NCI-H2171 (cell line): Measurements from ENCODE around the gene MTCH2.
"Not testable (repeated sequence)": the region's sequence is repeated elsewhere in the genome, so short reads cannot be mapped to it uniquely, and the experiment has no call there.

Experiments used
- DNase-seq: peaks from one replicate; lab custom pipeline; 2025; lab: John Stamatoyannopoulos, UW

Gene MTCH2

DNA sequence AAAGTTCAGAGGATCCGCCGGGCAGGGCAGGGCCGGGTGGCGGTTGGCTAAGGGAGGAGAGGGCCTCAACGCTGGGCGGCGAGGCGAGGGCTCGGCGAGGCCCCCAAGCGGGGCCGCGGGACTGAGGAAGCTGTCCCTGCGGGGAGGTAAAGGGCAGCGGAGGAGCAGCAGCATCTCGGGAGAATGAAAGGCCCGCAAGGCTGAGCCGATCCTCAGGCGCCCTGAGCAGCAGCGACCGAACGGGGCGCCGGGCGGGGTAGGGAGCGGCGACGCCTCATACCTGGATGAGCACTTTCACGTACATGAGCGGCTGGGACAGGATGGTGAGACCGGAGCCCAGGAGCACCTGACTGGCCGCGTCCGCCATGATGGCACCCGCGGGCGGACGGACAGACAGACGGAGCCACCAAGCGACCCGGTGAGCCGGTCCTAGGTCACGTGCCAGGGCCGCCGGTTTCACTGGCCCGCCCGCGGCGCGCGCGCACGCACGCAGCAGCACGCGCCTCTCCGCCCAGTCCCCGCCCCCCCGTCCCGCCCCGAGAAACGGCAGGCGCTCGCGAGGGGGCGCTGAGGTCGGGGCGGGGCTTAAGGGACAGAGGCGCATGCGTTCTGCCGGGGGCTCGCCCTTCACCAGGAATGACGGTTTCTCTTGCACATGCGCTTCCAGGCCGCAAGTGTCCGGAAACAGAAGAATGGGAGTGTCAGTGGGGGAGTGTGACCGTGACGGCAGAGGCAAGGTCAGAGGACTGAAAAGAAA lies at the start of gene MTCH2:
Gene MTCH2, minus strand, starts transcription at position 461 of the 757 bp plus-strand sequence. Its CDS starts 94 bp downstream, at position 367.
- peak; percentile 96 for DNase-seq

- no peak for DNase-seq
Measured at GRCh38 chr11:47691979-47692378, 49.6 kb upstream of the MTCH2 start.

DNA sequence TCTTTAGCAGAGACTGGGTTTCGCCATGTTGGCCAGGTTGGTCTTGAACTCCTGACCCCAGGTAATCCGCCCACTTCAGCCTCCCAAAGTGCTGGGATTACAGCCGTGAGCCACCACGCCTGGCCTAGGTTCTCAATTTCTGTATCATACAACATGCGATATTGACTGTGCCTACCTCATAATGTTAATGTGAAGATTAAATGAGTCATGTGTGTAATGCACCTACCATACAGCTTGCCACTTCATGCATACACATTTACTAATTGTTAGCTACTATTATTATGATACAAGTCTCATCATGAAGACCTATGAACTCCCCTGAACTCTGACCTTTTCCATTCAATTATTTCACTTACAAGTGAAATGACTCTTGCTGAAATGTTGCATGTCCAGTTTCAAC lies 47.1 kb upstream of the MTCH2 start:
- DNase-seq = no peak

DNA sequence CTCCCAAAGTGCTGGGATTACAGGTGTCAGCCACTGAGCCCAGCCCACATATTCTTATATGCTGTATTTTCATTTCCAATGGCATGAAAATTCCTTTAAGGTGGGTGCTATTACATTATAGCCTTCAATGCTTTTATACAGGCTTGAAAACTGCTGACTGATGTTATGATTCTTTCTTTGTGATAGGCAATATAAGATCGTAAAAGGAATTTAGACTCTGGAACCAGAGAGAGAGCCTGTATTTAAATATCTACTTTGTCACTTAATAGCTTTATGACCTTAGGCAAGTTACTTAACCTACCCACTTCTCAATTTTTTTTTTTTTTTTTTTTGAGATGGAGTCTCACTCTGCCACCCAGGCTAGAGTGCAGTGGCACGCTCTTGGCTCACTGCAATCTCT lies 46.6 kb upstream of the MTCH2 start:
- DNase-seq = no peak

DNA sequence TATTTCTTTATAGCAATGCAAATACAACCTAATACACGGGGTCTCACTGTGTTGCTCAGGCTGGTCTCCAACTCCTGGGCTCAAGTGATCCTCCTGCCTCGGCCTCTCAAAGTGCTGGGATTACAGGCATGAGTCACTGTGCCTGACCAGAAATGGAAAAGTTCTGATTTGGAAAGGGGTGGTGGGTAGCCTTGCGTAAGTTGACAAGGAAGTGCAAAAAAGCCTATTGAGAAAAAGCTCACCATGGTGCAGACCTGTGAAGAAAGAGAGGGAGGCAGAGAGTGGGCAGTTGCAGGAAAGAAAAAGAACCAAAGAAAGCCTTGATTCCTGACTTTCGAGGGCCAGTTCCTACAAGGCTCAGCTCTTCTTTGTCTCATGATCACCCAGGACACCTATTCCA lies 45.8 kb upstream of the MTCH2 start:
- no peak for DNase-seq

- not testable (repeated sequence) for DNase-seq
Measured at GRCh38 chr11:47686704-47687103, 44.3 kb upstream of the MTCH2 start.

- DNase-seq = no peak
Measured at GRCh38 chr11:47686151-47686550, 43.8 kb upstream of the MTCH2 start.

GRCh38 chr11:47675851-47676250 lies 33.5 kb upstream of the MTCH2 start:
- no peak for DNase-seq

DNA sequence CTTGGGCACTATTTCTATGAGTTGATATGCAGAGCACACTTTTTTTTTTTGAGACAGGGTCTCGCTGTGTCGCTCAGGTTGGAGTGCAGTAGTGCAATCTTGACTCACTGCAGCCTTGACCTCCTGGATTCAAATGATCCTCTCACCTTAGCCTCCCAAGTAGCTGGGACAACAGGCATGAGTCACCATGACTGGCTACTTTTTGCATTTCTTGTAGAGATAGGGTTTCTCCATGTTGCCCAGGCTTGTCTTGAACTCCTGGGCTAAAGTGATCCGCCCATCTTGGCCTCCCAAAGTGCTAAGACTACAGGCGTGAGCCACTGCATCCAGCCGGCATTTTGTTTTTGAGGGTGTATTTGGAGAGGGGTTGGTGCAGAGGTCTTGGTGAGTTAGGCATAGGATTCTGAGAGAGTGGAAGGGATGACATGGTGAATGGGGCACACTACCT lies 29.9 kb upstream of the MTCH2 start:
- DNase-seq = no peak

DNA sequence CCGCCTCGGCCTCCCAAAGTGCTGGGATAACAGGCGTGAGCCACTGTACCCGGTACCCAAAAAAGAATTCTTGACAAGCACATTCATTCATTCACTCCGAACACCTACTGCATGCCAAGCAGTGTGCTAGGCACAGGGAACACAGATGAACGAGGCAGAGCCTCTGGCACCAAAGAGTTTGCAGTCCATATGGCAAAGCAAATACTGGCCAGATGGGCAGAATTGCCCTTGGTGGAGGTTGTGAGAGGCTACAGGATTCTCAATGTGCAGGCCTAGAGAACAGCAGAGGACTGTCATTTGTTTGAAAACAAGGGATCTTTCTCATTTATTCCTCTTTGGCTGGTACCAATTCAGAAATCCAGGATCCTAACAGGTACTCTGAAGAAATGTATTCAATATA lies 27.5 kb upstream of the MTCH2 start:
- no peak for DNase-seq

DNA sequence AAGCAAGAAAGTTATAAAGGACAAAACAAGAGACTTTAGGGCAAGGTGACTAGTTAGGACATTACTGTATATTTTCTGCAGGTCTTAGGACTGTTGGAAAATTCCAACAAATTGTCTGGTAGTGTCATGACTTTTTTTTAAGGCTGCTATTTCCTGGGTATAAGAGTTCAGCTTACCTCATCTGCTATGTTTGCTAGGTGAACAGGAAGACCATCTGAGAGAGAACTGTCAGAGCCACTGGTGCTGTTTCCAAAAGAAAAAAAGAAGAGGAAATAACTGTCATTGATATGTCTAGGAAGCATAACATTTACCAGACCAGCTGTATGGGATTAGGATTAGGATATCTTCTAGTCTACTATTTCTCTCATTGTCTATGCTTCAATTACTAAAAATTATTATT lies 26.3 kb upstream of the MTCH2 start:
- no peak for DNase-seq

DNA sequence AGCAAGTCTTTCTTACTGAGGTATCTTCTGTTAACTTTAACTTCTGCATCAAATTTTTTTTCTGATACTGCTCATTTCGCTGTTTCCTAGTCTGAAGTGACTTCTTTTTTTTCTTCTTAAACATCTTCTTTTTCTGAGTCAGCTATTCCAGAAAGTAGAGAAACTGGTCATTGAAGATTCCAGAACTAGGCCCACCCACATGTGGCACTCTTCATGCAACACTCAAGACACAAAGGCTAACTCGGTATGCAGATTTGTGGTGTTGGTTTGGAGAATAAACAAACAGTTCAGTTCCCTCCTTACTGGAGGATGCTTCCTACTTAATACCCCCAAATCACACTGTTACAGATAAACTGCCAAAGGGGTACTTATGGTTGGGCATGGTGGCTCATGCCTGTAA lies 25.2 kb upstream of the MTCH2 start:
- DNase-seq = no peak

GRCh38 chr11:47667135-47667534 lies 24.8 kb upstream of the MTCH2 start:
- DNase-seq = no peak

DNA sequence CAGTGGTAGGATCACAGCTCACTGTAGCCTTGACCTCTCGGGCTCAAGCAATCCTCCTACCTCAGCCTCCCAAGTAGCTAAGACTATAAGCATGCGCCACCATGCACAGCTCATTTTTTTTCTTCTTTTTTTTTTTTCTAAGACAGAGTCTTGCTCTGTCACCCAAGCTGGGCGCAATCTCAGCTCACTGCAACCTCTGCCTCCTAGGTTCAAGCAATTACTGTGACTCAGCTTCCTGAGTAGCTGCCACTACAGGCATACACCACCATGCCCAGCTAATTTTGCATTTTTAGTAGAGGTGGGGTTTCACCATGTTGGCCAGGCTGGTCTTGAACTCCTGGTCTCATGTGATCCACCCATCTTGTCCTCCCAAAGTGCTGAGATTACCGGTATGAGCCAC lies 22.6 kb upstream of the MTCH2 start:
- not testable (repeated sequence) for DNase-seq

- DNase-seq = no peak
Measured at GRCh38 chr11:47661245-47661644, 18.9 kb upstream of the MTCH2 start.

GRCh38 chr11:47659276-47659675 lies 16.9 kb upstream of the MTCH2 start:
- no peak for DNase-seq

DNA sequence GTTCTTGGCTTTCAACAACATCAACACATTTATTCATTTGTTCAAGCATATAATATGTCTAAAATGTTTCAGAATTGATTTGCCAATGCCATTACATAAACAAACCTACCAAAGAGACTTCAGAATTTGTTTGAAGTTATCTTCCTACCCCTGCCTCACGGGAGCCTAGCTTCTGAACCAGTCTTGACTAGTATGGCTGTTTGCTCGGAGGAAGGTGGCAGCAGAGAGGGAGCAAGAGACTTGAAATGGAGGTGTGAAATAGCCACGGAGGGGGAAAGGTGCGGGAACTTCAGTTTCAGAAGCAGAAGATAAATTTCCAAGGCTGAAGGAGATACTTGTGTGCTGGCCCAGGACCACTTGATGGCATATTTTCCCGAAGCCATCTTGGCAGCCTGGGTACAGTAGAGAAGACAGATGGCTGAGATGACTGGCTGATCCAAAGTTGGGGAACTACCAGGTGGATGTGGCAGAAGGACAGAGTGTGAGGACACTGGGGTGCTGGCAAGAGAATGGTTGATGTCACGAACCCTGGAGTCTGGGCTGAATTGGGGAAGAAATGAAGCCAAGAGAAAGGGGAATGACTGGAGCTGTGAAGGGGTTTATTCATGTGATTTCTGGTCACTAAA lies 14.0 kb upstream of the MTCH2 start:
- no peak for DNase-seq

DNA sequence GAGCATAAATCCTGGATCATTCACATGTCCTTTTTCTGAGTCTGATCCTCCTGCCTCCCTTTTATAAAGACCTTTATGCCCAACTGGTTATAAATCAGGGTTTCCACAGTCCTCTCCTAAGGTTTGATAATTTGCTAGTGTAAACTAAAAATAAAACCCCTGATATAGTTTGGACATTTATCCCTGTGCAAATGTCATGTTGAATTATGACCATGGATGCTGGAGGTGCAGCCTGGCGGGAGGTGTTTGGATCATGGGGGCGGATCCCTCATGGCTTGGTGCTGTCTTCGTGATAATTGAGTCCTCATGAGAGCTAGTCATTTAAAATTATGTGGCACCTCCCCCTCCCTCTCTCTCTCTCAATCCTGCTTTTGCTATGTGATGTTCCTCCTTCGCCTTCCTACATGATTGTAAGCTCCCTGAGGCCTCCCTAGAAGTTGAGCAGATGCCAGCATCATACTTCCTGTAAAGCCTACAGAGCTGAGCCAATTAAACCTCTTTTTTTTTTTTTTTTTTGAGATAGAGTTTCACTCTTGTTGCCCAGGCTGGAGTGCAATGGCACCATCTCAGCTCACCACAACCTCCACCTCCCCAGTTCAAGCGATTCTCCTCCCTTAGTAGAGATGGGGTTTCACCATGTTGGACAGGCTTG lies 9.6 kb upstream of the MTCH2 start:
- DNase-seq = no peak

- DNase-seq = no peak
Measured at GRCh38 chr11:47649276-47649675, 6.9 kb upstream of the MTCH2 start.

GRCh38 chr11:47646019-47646418 lies 3.7 kb upstream of the MTCH2 start:
- DNase-seq = no peak

- no peak for DNase-seq
Measured at GRCh38 chr11:47645500-47645899, 3.1 kb upstream of the MTCH2 start.

DNA sequence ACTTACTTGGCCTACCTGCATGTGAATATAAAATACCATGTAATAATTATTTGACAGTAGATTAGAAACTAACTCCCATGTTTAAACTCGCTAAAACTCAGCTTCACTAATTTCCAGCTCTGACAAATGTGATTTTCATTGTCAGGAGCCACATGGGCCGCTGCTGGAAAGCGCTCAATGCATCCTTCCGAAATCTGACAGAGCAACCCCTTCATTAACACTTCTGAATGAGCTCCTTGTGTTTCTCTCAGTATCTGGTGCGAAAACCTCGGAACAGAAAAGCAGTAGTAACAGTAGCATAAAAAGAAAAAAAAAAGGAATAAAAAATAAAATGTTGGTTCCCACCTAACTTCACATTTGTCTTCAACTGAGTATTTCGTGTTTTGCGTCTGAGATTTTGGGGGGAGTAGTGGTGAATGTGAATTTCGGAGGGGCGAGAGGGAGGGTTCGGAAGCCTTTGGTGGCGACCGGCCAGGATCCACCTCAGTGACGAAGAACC lies 710 bp downstream of the MTCH2 start:
- no peak for DNase-seq

- DNase-seq = not testable (repeated sequence)
Measured at GRCh38 chr11:47640506-47640905, 1.9 kb downstream of the MTCH2 start.
